ENCODE data around the gene BCAR3.

DNA sequence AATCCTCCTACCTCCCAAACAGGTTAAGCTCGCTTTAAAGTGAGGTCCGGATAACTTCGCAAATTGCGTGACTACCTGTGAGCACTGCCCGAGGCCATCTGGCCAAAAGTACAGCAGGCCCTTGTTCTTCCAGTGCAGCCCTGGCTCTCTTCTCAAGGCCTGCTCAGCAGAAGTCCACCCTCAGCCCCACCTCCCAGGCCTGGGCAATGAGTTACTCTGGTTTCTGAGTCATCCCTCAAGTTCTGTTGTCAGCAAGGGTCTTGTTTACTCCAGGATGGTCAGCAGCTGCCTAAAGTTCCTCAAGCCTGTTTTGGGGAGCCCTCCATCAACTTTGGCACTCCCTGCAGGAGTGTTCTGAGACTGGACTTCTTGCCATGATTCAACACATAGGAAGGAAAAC is 101.7 kb downstream of the BCAR3 start:
- TF ChIP-seq, protein P1, sequence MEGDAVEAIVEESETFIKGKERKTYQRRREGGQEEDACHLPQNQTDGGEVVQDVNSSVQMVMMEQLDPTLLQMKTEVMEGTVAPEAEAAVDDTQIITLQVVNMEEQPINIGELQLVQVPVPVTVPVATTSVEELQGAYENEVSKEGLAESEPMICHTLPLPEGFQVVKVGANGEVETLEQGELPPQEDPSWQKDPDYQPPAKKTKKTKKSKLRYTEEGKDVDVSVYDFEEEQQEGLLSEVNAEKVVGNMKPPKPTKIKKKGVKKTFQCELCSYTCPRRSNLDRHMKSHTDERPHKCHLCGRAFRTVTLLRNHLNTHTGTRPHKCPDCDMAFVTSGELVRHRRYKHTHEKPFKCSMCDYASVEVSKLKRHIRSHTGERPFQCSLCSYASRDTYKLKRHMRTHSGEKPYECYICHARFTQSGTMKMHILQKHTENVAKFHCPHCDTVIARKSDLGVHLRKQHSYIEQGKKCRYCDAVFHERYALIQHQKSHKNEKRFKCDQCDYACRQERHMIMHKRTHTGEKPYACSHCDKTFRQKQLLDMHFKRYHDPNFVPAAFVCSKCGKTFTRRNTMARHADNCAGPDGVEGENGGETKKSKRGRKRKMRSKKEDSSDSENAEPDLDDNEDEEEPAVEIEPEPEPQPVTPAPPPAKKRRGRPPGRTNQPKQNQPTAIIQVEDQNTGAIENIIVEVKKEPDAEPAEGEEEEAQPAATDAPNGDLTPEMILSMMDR (IDR thresholded peaks at IDR 0.05) = no peak
- peak in 1 of 2 donors; percentile 25 for TF ChIP-seq POLR2A (IDR thresholded peaks at IDR 0.05)

Data from Peyer's patch (tissue), 4 donors.